ENCODE data around the gene TMEM255B. TPM values are rescaled to one million over a fixed set of nuclear protein-coding genes. Genes with fewer than 3 reads are reported as not detected.
A peak's percentile ranks its signal among the peaks of the same experiment; 100 is the strongest.

The TMEM255B gene
- total and polyA plus RNA-seq, 4 donors, result 0.63 to 67.3 (median 20.4) TPM

DNA sequence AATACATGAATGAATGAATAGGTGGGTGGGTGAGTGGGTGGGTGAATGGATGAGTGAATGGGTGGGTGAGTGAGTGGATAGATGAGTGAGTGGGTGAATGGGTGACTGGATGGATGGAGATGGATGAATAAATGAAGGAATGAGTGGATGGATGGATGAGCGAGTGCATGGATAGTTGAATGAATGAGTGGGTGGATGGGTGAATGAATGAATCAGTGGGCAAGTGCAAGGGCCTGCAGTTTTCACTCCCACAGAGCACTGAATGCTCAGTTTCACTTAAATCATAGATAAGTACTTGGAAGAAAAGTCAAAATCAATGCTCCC, 92.4 kb downstream of the TMEM255B start:
- ATAC-seq (ENCODE audit: low FRiP score) (no peak), DNase-seq (no peak)
- intact Hi-C loops (cut with DNase I), result no loop called here
- 95 to 97% methylated on average over 1 of the region's 1 CpG for WGBS, 2 donors
- H3K9me3 ChIP-seq (ENCODE audit: control insufficient read depth, low read length), result no peaks in the 10 kb centered on the region
- H3K27ac ChIP-seq (ENCODE audit: low read depth in 1 of 2, low read length in 2 of 2), result no peak overlapping the region
- peaks cover 0 to 3% of the 10 kb centered on the region in 2 donors for H3K4me1 ChIP-seq (ENCODE audit: control insufficient read depth in 1 of 2, insufficient read depth in 2 of 2, low read length in 2 of 2)
- no peak overlapping the region for H3K4me3 ChIP-seq (ENCODE audit: low read length in 2 of 2)
- peaks cover 0 to under 1% of the 10 kb centered on the region in 2 donors for H3K36me3 ChIP-seq (ENCODE audit: control insufficient read depth in 1 of 2, insufficient read depth in 2 of 2, low read length in 1 of 2)
- H3K27me3 ChIP-seq (ENCODE audit: control insufficient read depth in 1 of 2, insufficient read depth in 2 of 2, low read length in 1 of 2), result no peaks in the 10 kb centered on the region

DNA sequence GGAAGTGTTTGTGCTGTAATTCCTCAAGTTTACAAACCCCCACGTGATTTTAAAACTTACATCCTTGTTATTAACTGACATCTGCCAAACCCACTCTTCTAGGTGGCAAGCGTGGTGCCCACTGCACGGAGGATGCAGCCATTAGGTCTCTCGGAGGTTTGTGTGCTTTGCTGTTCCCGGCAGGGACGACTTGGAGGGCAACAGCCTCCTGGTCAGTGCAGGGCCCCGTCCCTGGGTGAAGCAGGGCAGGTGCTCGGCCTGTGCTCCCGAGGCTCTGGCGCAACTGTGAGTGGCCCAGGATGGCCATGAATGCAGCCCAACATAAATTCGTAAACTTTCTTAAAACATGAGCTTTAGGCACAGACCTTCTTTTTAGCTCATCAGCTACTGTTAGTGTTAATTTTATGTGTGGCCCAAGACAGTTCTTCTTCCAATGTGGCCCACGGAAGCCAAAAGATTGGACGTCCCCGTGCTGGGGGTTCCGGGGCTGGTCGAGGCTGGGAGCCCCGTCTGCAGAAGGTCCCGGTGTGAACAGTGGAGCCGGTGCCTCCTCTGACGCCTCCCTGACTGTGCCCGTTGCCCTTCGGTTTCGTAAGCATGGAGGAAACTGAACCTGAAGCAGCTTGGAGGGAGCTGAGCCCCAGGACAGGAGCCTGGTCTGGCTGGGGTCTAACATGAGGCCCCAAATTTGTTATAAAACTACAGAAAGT, 93.0 kb downstream of the TMEM255B start:
- Histone ChIP-seq H3K36me3 (ENCODE audit: control insufficient read depth in 1 of 2, insufficient read depth in 2 of 2, low read length in 1 of 2) (no peaks in the 10 kb centered on the region), H3K9me3 (ENCODE audit: control insufficient read depth, low read length) (no peaks in the 10 kb centered on the region), H3K27me3 (ENCODE audit: control insufficient read depth in 1 of 2, insufficient read depth in 2 of 2, low read length in 1 of 2) (no peaks in the 10 kb centered on the region), H3K27ac (ENCODE audit: low read depth in 1 of 2, low read length in 2 of 2) (no peak overlapping the region), H3K4me1 (ENCODE audit: control insufficient read depth in 1 of 2, insufficient read depth in 2 of 2, low read length in 2 of 2) (peaks cover 0 to 3% of the 10 kb centered on the region in 2 donors), H3K4me3 (ENCODE audit: low read length in 2 of 2) (no peak overlapping the region)
- ATAC-seq (ENCODE audit: low FRiP score), result no peak
- WGBS, 2 donors, result 85 to 87% methylated on average over 23 of the region's 23 CpGs
- intact Hi-C loops (cut with DNase I), result no loop called here
- DNase-seq, result peak in 1 of 2 donors; percentile 62

DNA sequence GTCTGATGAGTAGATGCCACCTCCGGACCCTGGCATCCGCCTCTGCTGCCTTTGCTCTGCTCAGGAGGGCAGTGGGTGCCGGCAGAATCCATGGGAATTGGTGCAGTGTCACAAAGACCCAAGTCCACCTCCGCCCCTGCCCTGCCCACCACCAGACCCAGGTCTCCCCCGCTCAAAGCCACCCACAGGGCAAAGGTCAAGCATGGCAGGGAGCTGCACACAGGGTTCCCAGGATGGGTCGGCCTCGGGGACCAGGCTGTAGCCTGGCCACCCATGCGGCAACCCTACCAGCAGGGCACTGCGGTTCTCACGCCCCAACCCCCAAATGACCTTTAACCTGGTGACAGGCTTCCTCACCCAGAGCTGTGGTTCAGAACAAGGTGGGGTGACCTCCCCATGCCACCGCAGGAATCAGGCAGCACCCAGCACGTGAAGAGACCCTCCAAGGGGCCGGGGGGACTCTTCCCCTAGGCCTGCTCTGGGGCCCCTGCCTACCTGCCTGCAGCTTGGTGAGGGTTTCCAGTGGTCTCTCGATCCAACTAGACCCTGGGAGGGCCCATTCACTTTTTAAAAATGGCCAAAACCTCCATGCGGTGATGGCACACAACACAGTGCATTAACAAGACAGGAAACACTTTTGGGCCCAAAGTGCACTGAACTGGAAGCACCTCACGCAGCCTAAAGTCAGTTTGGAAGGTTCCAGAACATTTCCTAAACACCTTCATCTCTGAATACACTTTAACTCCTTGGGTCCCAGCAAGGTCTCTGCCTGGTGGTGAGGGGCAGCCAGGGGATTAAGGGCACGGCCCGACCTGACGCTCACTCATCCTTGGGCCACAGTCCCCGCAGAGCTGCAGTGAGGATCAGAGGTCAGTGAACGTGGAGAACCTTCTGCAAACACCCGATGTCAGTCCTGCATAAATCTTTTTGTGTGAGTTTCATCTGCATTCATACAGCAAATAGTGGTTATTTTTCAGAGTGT, 93.8 kb downstream of the TMEM255B start:
- Histone ChIP-seq H3K27ac (ENCODE audit: low read depth in 1 of 2, low read length in 2 of 2) (peak overlapping the region in 1 of 2 donors; percentile 19), H3K27me3 (ENCODE audit: control insufficient read depth in 1 of 2, insufficient read depth in 2 of 2, low read length in 1 of 2) (no peaks in the 10 kb centered on the region), H3K4me3 (ENCODE audit: low read length in 2 of 2) (no peak overlapping the region), H3K9me3 (ENCODE audit: control insufficient read depth, low read length) (no peaks in the 10 kb centered on the region), H3K4me1 (ENCODE audit: control insufficient read depth in 1 of 2, insufficient read depth in 2 of 2, low read length in 2 of 2) (peaks cover 0 to 3% of the 10 kb centered on the region in 2 donors), H3K36me3 (ENCODE audit: control insufficient read depth in 1 of 2, insufficient read depth in 2 of 2, low read length in 1 of 2) (no peaks in the 10 kb centered on the region)
- WGBS, 2 donors, result 75 to 78% methylated on average over 20 to 22 of the region's 22 CpGs
- ATAC-seq (ENCODE audit: low FRiP score) (no peak), DNase-seq (peak in 1 of 2 donors; percentile 67)
- intact Hi-C loops (cut with DNase I), result no loop called here

DNA sequence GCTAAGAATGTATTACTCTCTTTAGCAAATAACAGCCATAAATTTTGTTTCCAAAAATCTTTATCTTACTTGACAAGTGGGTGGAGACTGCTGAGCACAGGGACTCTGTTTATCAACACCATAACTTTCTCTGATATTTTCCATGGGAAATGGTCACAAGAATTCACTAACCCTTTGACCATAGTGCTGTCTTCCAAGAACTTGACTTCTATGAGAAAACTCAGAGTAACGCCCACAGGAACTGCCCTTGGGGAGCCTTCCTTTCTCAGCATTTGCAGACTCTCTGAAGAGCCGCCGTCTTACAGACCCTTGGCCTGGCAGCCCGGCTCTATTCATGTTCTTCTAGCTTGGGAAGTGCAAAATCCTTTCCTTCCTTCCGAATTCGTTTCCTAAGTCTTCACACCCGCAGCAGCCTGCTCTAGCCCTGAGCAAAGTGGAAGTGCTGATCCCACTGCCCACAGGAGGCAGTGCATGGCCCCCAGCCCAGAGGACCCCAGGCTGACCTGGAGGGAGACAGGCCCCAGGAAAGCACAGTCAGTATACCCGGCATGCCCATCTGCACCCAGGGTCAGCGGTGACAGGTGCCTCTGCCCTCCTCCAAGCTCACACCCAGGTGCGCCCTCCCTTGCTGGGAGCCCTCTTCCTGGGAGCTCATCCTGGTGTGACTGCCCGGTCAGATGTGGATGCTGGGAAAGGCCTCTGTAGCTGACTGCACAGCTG, 94.7 kb downstream of the TMEM255B start:
- ATAC-seq (ENCODE audit: low FRiP score) (peak; percentile 58), DNase-seq (peak in 1 of 2 donors; percentile 59)
- H3K27me3 ChIP-seq (ENCODE audit: control insufficient read depth in 1 of 2, insufficient read depth in 2 of 2, low read length in 1 of 2), result no peaks in the 10 kb centered on the region
- no peaks in the 10 kb centered on the region for H3K36me3 ChIP-seq (ENCODE audit: control insufficient read depth in 1 of 2, insufficient read depth in 2 of 2, low read length in 1 of 2)
- WGBS, 2 donors, result 32% methylated on average over 11 of the region's 11 CpGs
- H3K4me1 ChIP-seq (ENCODE audit: control insufficient read depth in 1 of 2, insufficient read depth in 2 of 2, low read length in 2 of 2), result peaks cover 0 to 3% of the 10 kb centered on the region in 2 donors
- H3K4me3 ChIP-seq (ENCODE audit: low read length in 2 of 2), result no peak overlapping the region
- intact Hi-C loops (cut with DNase I), result no loop called here
- H3K9me3 ChIP-seq (ENCODE audit: control insufficient read depth, low read length), result no peaks in the 10 kb centered on the region
- H3K27ac ChIP-seq (ENCODE audit: low read depth in 1 of 2, low read length in 2 of 2), result peak overlapping the region in 1 of 2 donors; percentile 33

DNA sequence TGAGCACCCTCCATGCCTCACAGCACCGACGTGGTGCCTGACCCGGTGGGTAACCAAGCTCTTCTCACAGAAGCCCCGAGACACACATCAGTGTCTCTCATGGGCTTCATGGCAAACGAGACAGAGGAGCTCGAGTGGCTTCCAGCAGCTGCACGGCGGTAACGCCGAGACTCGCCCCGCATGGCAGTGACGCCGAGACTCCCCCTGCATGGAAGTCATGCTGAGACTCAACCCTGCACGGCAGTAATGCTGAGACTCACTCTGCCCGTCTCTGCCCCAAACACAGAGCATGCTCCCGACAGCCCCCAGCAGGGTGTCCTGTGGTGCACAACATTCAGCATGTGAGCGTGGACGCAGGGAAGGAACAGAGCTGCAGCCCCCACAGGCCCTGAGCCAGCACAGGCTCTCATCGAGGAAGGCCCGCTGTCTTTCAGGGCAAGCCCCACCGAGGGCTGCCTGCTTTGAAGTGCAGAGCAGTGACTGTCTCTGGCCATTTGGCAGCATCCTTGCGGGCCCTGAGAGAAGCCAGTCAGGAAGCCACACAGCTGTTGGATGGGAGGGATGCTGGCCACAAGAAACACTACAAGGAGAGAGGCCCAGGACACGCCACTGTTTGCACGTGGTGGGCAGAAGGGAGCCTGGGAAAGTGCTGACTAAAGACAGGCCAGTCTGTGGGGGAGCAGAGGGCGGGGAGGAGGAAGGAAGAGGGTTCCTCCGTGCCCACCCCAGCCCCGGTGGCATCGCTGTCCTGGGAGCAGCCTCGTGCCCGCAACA, 95.4 kb downstream of the TMEM255B start:
- no peaks in the 10 kb centered on the region for H3K9me3 ChIP-seq (ENCODE audit: control insufficient read depth, low read length)
- no peaks in the 10 kb centered on the region for H3K36me3 ChIP-seq (ENCODE audit: control insufficient read depth in 1 of 2, insufficient read depth in 2 of 2, low read length in 1 of 2)
- intact Hi-C loops (cut with DNase I), result no loop called here
- 53 to 61% methylated on average over 31 of the region's 31 CpGs for WGBS, 2 donors
- ATAC-seq (ENCODE audit: low FRiP score) (peak; percentile 30), DNase-seq (peak; percentile 76 to 84)
- H3K4me3 ChIP-seq (ENCODE audit: low read length in 2 of 2), result no peak overlapping the region
- no peak overlapping the region for H3K27ac ChIP-seq (ENCODE audit: low read depth in 1 of 2, low read length in 2 of 2)
- peaks cover 0 to 3% of the 10 kb centered on the region in 2 donors for H3K4me1 ChIP-seq (ENCODE audit: control insufficient read depth in 1 of 2, insufficient read depth in 2 of 2, low read length in 2 of 2)
- H3K27me3 ChIP-seq (ENCODE audit: control insufficient read depth in 1 of 2, insufficient read depth in 2 of 2, low read length in 1 of 2), result no peaks in the 10 kb centered on the region

DNA sequence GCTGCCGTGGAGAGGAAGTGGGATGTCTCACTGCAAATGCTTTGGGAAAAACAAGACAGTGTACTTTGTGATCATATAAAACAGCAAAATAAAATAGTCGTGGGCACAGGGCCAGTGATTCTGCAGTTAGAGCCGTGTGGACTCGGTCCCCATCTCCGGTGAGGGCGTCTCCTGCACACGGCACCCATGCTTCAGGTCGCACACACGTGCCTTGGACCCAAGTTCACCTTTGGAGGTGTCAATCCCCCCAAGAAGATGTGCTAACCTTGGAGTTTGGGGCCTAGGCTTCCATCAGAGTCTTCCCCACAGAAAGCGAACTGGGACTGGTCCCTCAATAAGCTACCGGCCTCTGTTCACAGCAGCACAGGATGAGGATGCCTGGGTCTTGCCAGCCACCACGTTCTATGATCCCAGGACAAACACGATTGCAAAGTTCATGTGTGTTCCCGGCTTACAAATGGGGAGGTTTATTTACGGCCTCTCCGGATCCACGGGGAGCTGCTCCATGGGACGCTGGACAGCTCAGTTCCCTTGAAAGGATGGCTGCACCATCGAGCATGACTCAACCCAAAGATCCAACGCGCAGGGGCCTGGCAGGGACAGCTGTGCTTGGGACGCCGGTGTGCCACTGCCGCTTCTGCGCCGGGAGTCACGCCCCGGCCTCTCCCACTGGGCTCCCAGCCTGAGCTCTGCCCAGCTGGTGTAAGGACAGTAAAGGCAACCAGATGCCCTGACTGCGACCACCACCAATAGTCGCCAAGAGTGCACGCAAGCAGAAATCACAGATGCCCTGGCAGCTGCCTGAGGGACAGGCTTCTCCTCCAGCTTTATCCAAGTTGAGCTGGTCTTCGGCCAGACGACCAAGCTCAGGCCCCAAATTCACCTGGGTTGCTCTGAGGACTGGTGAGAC, 96.2 kb downstream of the TMEM255B start:
- peak in 1 of 2 donors; percentile 74 for DNase-seq
- intact Hi-C loops (cut with DNase I), result no loop called here
- Histone ChIP-seq H3K4me3 (ENCODE audit: low read length in 2 of 2) (no peak overlapping the region), H3K27ac (ENCODE audit: low read depth in 1 of 2, low read length in 2 of 2) (no peak overlapping the region), H3K4me1 (ENCODE audit: control insufficient read depth in 1 of 2, insufficient read depth in 2 of 2, low read length in 2 of 2) (peaks cover 0 to 3% of the 10 kb centered on the region in 2 donors), H3K27me3 (ENCODE audit: control insufficient read depth in 1 of 2, insufficient read depth in 2 of 2, low read length in 1 of 2) (no peaks in the 10 kb centered on the region), H3K36me3 (ENCODE audit: control insufficient read depth in 1 of 2, insufficient read depth in 2 of 2, low read length in 1 of 2) (no peaks in the 10 kb centered on the region), H3K9me3 (ENCODE audit: control insufficient read depth, low read length) (no peaks in the 10 kb centered on the region)
- 76 to 84% methylated on average over 33 of the region's 33 CpGs for WGBS, 2 donors
- ATAC-seq (ENCODE audit: low FRiP score), result no peak

DNA sequence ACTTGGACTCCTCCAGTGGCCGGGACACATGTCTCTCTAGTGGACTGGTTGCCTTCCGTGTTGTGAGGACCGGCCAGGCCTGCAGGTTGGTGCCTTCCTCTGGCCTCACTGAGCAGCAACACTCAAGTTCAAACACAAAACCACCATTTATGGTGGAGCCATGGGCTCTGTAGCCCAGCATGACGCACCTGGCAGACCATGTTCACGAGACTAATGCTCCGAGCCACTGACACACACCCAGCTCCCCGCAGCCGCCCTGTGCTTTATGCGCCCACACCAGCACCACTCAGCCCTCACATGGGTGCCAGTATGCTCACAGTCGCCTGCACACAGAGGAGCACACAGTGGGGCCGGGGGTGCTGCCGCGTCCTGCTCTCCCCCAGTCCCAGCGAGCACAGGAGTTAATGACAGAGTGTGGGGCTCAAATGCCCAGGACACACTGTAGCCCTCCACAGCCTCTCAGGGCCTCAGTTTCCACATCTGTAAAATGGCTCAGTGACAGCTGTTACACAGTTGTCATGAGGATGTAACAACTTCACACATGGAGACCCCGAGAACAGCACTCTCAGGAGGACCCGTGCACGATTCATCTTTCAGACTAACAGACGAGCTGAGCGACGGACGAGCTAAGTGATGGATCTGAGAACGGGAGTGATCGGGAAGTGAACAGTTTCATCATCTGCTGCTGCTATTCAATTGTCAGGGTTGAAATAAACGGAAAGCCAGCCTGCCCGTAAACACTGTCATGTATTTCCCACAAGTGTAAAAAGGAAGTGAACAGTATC, 97.1 kb downstream of the TMEM255B start:
- WGBS, 2 donors, result 94 to 95% methylated on average over 25 of the region's 25 CpGs
- no peak for ATAC-seq (ENCODE audit: low FRiP score)
- peaks cover 0 to 3% of the 10 kb centered on the region in 2 donors for H3K4me1 ChIP-seq (ENCODE audit: control insufficient read depth in 1 of 2, insufficient read depth in 2 of 2, low read length in 2 of 2)
- H3K4me3 ChIP-seq (ENCODE audit: low read length in 2 of 2), result no peak overlapping the region
- intact Hi-C loops (cut with DNase I), result no loop called here
- peak in 1 of 2 donors; percentile 64 for DNase-seq
- H3K36me3 ChIP-seq (ENCODE audit: control insufficient read depth in 1 of 2, insufficient read depth in 2 of 2, low read length in 1 of 2), result no peaks in the 10 kb centered on the region
- H3K9me3 ChIP-seq (ENCODE audit: control insufficient read depth, low read length), result no peaks in the 10 kb centered on the region
- H3K27ac ChIP-seq (ENCODE audit: low read depth in 1 of 2, low read length in 2 of 2), result no peak overlapping the region
- H3K27me3 ChIP-seq (ENCODE audit: control insufficient read depth in 1 of 2, insufficient read depth in 2 of 2, low read length in 1 of 2), result no peaks in the 10 kb centered on the region
